Left ventricle myocardium inferior (tissue), 1 donor: ENCODE data around the gene SDR42E2. TPM values are rescaled to one million over a fixed set of nuclear protein-coding genes. Genes with fewer than 3 reads are reported as not detected.

ENCODE experiments used
- DNase-seq: peaks from one replicate; pipeline ENCODE4 v3.0.0-alpha.2; 2020
- H3K27ac ChIP-seq: fragments of 200-600 bp; replicated peaks from 2 replicates; pipeline ENCODE4 v1.8.0; 2021
- H3K27me3 ChIP-seq: fragments of 200-600 bp; 2 replicates; pipeline ENCODE4 v1.8.0; 2021; ENCODE audit warnings: low read depth
- H3K36me3 ChIP-seq: fragments of 200-600 bp; 2 replicates; pipeline ENCODE4 v1.8.0; 2021
- H3K4me1 ChIP-seq: fragments of 200-600 bp; 2 replicates; pipeline ENCODE4 v1.8.0; 2021
- H3K4me3 ChIP-seq: fragments of 200-600 bp; 2 replicates; pipeline ENCODE4 v1.8.0; 2021; ENCODE audit warnings: mild to moderate bottlenecking, moderate library complexity
- H3K9me3 ChIP-seq: fragments of 200-600 bp; replicated peaks from 2 replicates; pipeline ENCODE4 v1.8.0; 2021
- CTCF ChIP-seq: fragments of 200-600 bp; IDR thresholded peaks from 2 replicates; pipeline ENCODE4 v1.8.0; 2021; ENCODE audit warnings: antibody characterized with exemption, mild to moderate bottlenecking, borderline replicate concordance
- intact Hi-C: fragments of 100-400 bp; cut with micrococcal nuclease; formaldehyde crosslinking; loops from one replicate; pipeline ENCODE4 v1.11.0; 2022
- total RNA-seq: library from RNA; stranded (reverse); fragmentation: NEBNext Ultra II Directional; extraction: Animal tissue kit (Norgen Biotek cat#: 25700); gene quantifications from one replicate; pipeline ENCODE4 v1.2.1, GENCODE V29; 2021
- donor health status: DM: no; HTN: yes; CAD: no; lungs with severe emphysema.

The SDR42E2 gene
- total RNA-seq, 1 donor from 2014 or later, result 0.08 TPM

DNA sequence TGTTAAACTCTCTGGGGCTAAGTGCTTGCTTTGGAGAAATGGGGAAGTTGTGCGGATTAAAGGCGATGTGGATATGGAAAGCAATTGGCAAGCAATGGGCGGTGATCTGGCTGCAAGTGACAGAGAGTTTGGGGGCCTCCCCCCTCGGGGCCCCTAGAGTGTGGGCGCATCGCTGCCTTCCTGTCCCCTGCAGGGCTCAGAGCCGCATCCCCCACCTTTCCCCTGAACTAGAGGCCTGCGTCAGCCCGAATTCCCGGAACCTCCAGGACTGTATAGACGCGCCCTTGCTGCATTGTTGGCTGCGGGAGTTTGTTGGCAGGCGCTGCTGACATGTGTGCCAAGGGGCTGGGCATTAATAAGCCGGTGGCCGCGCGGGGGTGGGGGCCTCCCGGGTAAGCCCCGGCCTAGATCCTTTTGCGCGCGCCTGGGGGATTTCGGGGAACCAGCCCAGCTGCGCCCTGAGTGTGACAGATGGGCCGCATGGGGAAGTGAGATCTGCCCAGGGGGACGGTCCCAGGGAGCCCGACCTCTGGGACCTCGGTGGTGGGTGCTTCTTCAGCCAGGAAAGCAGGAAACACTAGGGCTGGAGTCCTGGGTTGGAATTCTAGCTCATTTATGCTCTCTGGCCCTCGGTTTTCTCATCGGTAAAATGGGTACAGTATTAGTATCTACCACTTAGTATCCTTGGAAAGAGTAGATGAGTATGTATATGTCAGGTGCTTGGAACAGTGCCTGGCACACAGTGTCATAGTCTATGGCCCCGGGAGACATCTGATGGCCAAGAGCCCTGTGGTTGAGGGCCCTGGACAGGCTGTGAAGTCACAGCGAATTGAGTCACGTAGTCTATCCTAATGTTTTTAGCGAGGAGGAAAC lies 44.8 kb downstream of the SDR42E2 start:
- peaks cover 4% of the 10 kb centered on the region for H3K9me3 ChIP-seq
- peak overlapping the region; percentile 98 for H3K27ac ChIP-seq
- no peaks in the 10 kb centered on the region for H3K27me3 ChIP-seq
- TF ChIP-seq CTCF, result no peak
- peak; percentile 89 for DNase-seq
- H3K36me3 ChIP-seq, result no peaks in the 10 kb centered on the region
- H3K4me3 ChIP-seq, result peak overlapping the region; percentile 95
- intact Hi-C loops, result no loop called here
- peaks cover 71% of the 10 kb centered on the region for H3K4me1 ChIP-seq

GRCh38 chr16:22207715-22208360 lies 45.5 kb downstream of the SDR42E2 start:
- H3K27ac ChIP-seq, result peak overlapping the region; percentile 98
- intact Hi-C loops, result no loop called here
- no peak for TF ChIP-seq CTCF
- H3K4me3 ChIP-seq, result peak overlapping the region; percentile 95
- no peak for DNase-seq
- H3K27me3 ChIP-seq, result no peaks in the 10 kb centered on the region
- peaks cover 79% of the 10 kb centered on the region for H3K4me1 ChIP-seq
- peaks cover 4% of the 10 kb centered on the region for H3K9me3 ChIP-seq
- no peaks in the 10 kb centered on the region for H3K36me3 ChIP-seq

DNA sequence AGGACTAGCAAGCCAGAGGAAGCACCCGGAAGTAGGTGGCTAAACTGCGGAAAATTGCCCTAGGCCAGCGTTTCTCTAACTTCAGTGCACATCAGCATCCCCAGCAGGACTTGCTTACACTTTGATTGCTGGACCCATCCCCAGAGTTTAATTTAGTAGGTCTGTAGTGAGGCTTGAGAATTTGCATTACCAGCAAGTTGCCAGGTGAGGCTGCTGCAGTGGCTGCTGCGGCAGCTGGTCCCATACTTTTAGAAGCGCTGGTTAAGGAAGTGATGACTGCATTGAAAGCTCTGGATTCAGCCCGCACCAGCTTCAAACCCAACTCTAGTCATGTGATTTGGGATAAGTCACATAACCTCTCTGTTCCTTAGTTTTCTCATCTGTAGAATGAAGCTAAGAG lies 48.0 kb downstream of the SDR42E2 start:
- no peak overlapping the region for H3K4me3 ChIP-seq
- peaks cover 83% of the 10 kb centered on the region for H3K4me1 ChIP-seq
- no peak for TF ChIP-seq CTCF
- intact Hi-C loops, result no loop called here
- H3K27ac ChIP-seq, result no peak overlapping the region
- peaks cover 4% of the 10 kb centered on the region for H3K9me3 ChIP-seq
- no peaks in the 10 kb centered on the region for H3K36me3 ChIP-seq
- no peaks in the 10 kb centered on the region for H3K27me3 ChIP-seq
- DNase-seq, result no peak

- intact Hi-C loops, result no loop called here
- H3K27me3 ChIP-seq, result no peaks in the 10 kb centered on the region
- peaks cover 4% of the 10 kb centered on the region for H3K9me3 ChIP-seq
- peak overlapping the region; percentile 57 for H3K27ac ChIP-seq
- no peak overlapping the region for H3K4me3 ChIP-seq
- DNase-seq, result no peak
- H3K36me3 ChIP-seq, result no peaks in the 10 kb centered on the region
- H3K4me1 ChIP-seq, result peaks cover 79% of the 10 kb centered on the region
- TF ChIP-seq CTCF, result no peak
Measured at GRCh38 chr16:22210854-22211253, 48.5 kb downstream of the SDR42E2 start.

- no peak overlapping the region for H3K4me3 ChIP-seq
- H3K9me3 ChIP-seq, result peaks cover 4% of the 10 kb centered on the region
- peak overlapping the region; percentile 57 for H3K27ac ChIP-seq
- no peaks in the 10 kb centered on the region for H3K36me3 ChIP-seq
- H3K27me3 ChIP-seq, result no peaks in the 10 kb centered on the region
- TF ChIP-seq CTCF, result no peak
- no peak for DNase-seq
- peaks cover 80% of the 10 kb centered on the region for H3K4me1 ChIP-seq
- intact Hi-C loops, result no loop called here
Measured at GRCh38 chr16:22213236-22213635, 50.9 kb downstream of the SDR42E2 start.
